GM12878 (cell line): ENCODE data around the gene SCN3B. TPM values are rescaled to one million over a fixed set of nuclear protein-coding genes. Genes with fewer than 3 reads are reported as not detected.

ENCODE experiments used
- ATAC-seq: fragments of 200-7000 bp; cut with Tn5 transposase; 3 replicates; pipeline ENCODE4 v1.9.1; 2020; ENCODE audit warnings: mild to moderate bottlenecking, moderate library complexity
- BruUV-seq: library from RNA; stranded (reverse); fragments of 400-500 nt; replicated peaks from 2 replicates; lab custom pipeline; 2021; lab: Mats Ljungman, UMichigan
- CTCF ChIA-PET: fragments of 300-600 bp; sonication (Branson Sonifier 250); formaldehyde crosslinking; extraction: SDS; loops from one replicate; lab custom pipeline; 2021; ENCODE audit warnings: inconsistent platforms; lab: Yijun Ruan, JAX
- POLR2A ChIA-PET: fragments of 350-600 bp; formaldehyde crosslinking; extraction: SDS; loops from one replicate; lab custom pipeline; 2021; ENCODE audit warnings: inconsistent platforms; lab: Charles Lee
- RAD21 ChIA-PET: fragments of 300-600 bp; sonication (Branson Sonifier 250); formaldehyde crosslinking; loops from one replicate; lab custom pipeline; 2023; ENCODE audit warnings: antibody characterized with exemption; ENCODE audit not compliant: unreplicated experiment; lab: Charles Lee
- SMC1A ChIA-PET: fragments of 300-600 bp; sonication (Branson Sonifier 250); formaldehyde crosslinking; loops from one replicate; lab custom pipeline; 2023; ENCODE audit not compliant: unreplicated experiment, uncharacterized antibody; lab: Charles Lee
- DNase-seq: peaks from one replicate; pipeline ENCODE4 v3.0.0-alpha.2; 2011; ENCODE audit warnings: low read depth, low spot score
- FAIRE-seq: peaks from 3 replicates; lab custom pipeline; 2011; peaks lifted over from hg19 to GRCh38; lab: Jason Lieb, UNC
- H2AFZ ChIP-seq: 2 replicates; pipeline ENCODE4 v1.6.0; 2011; ENCODE audit warnings: low read depth, low read length, control low read depth; ENCODE audit not compliant: control insufficient read depth
- H3K27ac ChIP-seq: 2 replicates; pipeline ENCODE4 v1.5.1; 2011; ENCODE audit warnings: control low read depth; ENCODE audit not compliant: control insufficient read depth, insufficient read depth
- H3K27me3 ChIP-seq, 2 experiments: replicated peaks in 1 of 2; 2 replicates each; pipeline versions ENCODE4 v1.6.0 to v1.6.1; 2011; ENCODE audit warnings: low read length in 1 of 2; ENCODE audit not compliant: control insufficient read depth in 2 of 2, insufficient read depth in 2 of 2
- H3K36me3 ChIP-seq, 2 experiments: 2 replicates each; pipeline ENCODE4 v1.5.1; 2011; ENCODE audit warnings: low read length in 1 of 2; ENCODE audit not compliant: control insufficient read depth in 2 of 2, insufficient read depth in 2 of 2
- H3K4me1 ChIP-seq: 2 replicates; pipeline ENCODE4 v1.6.1; 2011; ENCODE audit warnings: mild to moderate bottlenecking, low read length, moderate library complexity, mixed read lengths; ENCODE audit not compliant: control insufficient read depth, insufficient read depth
- H3K4me2 ChIP-seq: 2 replicates; pipeline ENCODE4 v1.6.0; 2011; ENCODE audit warnings: control low read depth; ENCODE audit not compliant: control insufficient read depth, insufficient read depth
- H3K4me3 ChIP-seq: fragments of 200-600 bp; sonication (generic); 2 replicates; pipeline ENCODE4 v1.5.1; 2016
- H3K79me2 ChIP-seq: 2 replicates; pipeline ENCODE4 v1.6.0; 2011; ENCODE audit warnings: low read length; ENCODE audit not compliant: control insufficient read depth, insufficient read depth
- H3K9ac ChIP-seq: 2 replicates; pipeline ENCODE4 v1.8.0; 2011; ENCODE audit warnings: low read length, control low read depth, mixed read lengths; ENCODE audit not compliant: control insufficient read depth, insufficient read depth
- H3K9me3 ChIP-seq: replicated peaks from 3 replicates; pipeline ENCODE4 v1.5.1; 2011; ENCODE audit warnings: mild to moderate bottlenecking, low read length; ENCODE audit not compliant: control insufficient read depth, insufficient read depth
- H4K20me1 ChIP-seq: 2 replicates; pipeline ENCODE4 v1.6.0; 2011; ENCODE audit not compliant: control insufficient read depth, insufficient read depth
- CREM ChIP-seq: IDR thresholded peaks from 2 replicates; pipeline ENCODE4 v1.6.1; 2014; ENCODE audit warnings: antibody characterized with exemption, low read depth
- GATAD2B ChIP-seq: fragments of 450-650 bp; conservative IDR thresholded peaks from 2 replicates; pipeline ENCODE4 v1.6.1; 2017; ENCODE audit warnings: low read depth, mild to moderate bottlenecking, moderate library complexity
- KAT2A ChIP-seq: conservative IDR thresholded peaks from 2 replicates; pipeline ENCODE4 v1.6.1; 2011; ENCODE audit warnings: low read depth, low read length; ENCODE audit not compliant: control insufficient read depth
- KLF5 ChIP-seq: fragments of 450-650 bp; IDR thresholded peaks from 2 replicates; pipeline ENCODE4 v1.6.1; 2014; ENCODE audit warnings: mild to moderate bottlenecking; ENCODE audit not compliant: partially characterized antibody
- LARP7 ChIP-seq: fragments of 450-650 bp; IDR thresholded peaks from 2 replicates; pipeline ENCODE4 v1.6.1; 2017; ENCODE audit warnings: mild to moderate bottlenecking
- SMAD1 ChIP-seq: fragments of 450-650 bp; IDR thresholded peaks from 2 replicates; pipeline ENCODE4 v1.6.1; 2018; ENCODE audit warnings: mild to moderate bottlenecking, low read depth; ENCODE audit not compliant: partially characterized antibody
- TCF7 ChIP-seq: IDR thresholded peaks from 2 replicates; pipeline ENCODE4 v1.6.1; 2014; ENCODE audit warnings: antibody characterized with exemption, borderline replicate concordance
- WGBS: methylation state at CpG from one replicate; pipeline ENCODE4 v1.1.6; 2016; ENCODE audit warnings: low lambda C conversion rate; ENCODE audit not compliant: insufficient replicate concordance, insufficient coverage; ENCODE audit errors: missing lambda C conversion rate; 5-methylcytosine and 5-hydroxymethylcytosine counted together
- in situ Hi-C: fragments of 300-500 bp; cut with MboI; formaldehyde crosslinking; loops from 9 replicates; pipeline ENCODE4 v1.14.3; 2018; ENCODE audit warnings: mixed read lengths
- intact Hi-C: fragments of 100-400 bp; cut with micrococcal nuclease; formaldehyde crosslinking; loops from one replicate; pipeline ENCODE4 v1.14.2; 2022; ENCODE audit not compliant: unreplicated experiment
- polyA plus RNA-seq, 11 experiments: library from polyadenylated mRNA; depleted of rRNA in 4 of 11; unstranded in 6 of 11; stranded (reverse) in 5 of 11; fragments of >200 nt; fragmentation: Nextera tagmentation in 4 of 11; fragmentation: Illumina TruSeq in 1 of 11; extraction: Ambion mirVana in 4 of 11; extraction: Trizol in 1 of 11; gene quantifications; 1 replicate in 1 of 11; 2 replicates in 10 of 11; pipeline versions ENCODE4 v1.2.1 to v1.2.3, GENCODE V29; 2011 to 2016; ENCODE audit warnings: inconsistent platforms in 2 of 11, missing spikeins in 2 of 11, low read depth in 1 of 11
- total RNA-seq, 4 experiments: library from RNA; depleted of rRNA in 3 of 4; stranded (reverse); fragments of >200 nt in 3 of 4; fragmentation: Illumina TruSeq in 1 of 4; extraction: Trizol in 1 of 4; gene quantifications; 2 replicates each; pipeline versions ENCODE4 v1.2.1 to v1.2.3, GENCODE V29; 2013 to 2021
- TF ChIP-seq, protein P1 (sequence below): IDR thresholded peaks from 2 replicates; pipeline ENCODE4 v1.6.1; 2011; ENCODE audit warnings: low read depth, low read length, improper control_type of control experiment, borderline replicate concordance
- TF ChIP-seq, protein P2 (sequence below): fragments of 450-650 bp; formaldehyde crosslinking; IDR thresholded peaks from 2 replicates; pipeline ENCODE4 v1.4.0; 2022; ENCODE audit warnings: mild to moderate bottlenecking, moderate library complexity

SCN3B gene
- total and polyA plus RNA-seq, 10 of the 15 experiments (the other 5 are each of a cell fraction or from before 2014, with no cell fraction given) = 0.01 to 0.12 (median 0.09) TPM; not detected in 7

DNA sequence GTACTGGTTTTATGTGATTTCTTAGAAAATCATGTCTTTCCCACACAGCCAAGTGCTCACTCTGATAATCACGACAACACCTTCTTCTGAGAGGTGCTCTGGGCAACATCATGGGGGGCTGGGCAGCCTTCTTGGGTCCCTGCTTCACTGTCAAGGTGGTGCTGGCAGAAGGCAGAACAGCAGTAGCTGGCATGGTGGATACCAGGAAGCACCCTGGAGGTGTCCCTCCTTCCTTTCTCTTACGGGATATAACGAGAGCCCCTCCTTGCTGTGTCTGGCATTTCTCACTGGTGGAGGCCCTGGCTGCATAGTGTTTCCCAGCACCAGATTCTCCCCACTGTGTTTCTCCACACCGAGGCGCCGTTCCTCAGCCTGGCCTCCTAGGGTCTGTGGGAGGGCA lies 60.9 kb downstream of the SCN3B start:
- H3K27ac ChIP-seq = no peak overlapping the region
- H3K4me3 ChIP-seq = no peak overlapping the region
- RAD21 ChIA-PET = no interaction called here
- no peaks in the 10 kb centered on the region for H3K9me3 ChIP-seq
- no peaks in the 10 kb centered on the region for H3K79me2 ChIP-seq
- SMC1A ChIA-PET = no interaction called here
- H4K20me1 ChIP-seq = no peaks in the 10 kb centered on the region
- ATAC-seq = no peak
- intact Hi-C loops = no loop called here
- 73% methylated on average over 5 of the region's 6 CpGs for WGBS
- CTCF ChIA-PET = no interaction called here
- in situ Hi-C loops = no loop called here
- no peak overlapping the region for H2AFZ ChIP-seq
- H3K4me1 ChIP-seq = no peaks in the 10 kb centered on the region
- DNase-seq = no peak
- no peak overlapping the region for H3K9ac ChIP-seq
- no peak overlapping the region for H3K4me2 ChIP-seq
- FAIRE-seq = no peak
- peaks cover 0 to 6% of the 10 kb centered on the region in 2 experiments; a peak in 3 of 4 replicates for H3K36me3 ChIP-seq
- no peak for TF ChIP-seq GATAD2B
- TF ChIP-seq KAT2A = no peak
- no TSS peak for BruUV-seq
- POLR2A ChIA-PET = no interaction called here
- no peaks in the 10 kb centered on the region for H3K27me3 ChIP-seq

DNA sequence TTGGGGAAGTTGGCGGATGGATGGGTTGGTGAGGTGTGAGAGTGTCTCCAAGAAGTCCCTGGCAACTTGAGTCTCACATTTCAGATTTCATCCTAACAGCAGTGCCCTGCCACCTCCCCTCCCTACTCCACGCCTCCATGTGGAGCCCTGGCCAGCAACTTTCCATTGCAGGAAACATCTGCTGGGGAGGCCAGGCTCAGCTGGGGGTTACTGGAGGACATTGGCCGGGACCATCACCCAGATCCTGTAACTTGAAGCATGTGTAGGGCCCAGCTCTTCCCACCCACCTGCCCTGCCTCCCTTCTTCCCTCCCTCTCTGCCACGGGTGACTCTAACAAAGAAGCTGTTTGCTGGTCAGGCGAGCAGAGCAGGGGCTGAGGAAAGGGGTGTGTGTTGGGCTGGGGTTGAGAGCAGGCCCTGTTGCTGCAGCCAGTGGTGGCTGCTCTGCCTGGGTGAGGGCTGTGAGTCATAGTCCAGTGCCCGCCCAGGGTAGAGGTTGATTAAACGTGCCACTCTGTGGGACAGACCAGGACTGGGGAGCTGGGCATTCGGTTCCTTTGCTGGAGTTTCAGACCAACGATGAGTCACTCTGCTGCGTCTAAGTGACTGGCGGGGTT lies 64.0 kb downstream of the SCN3B start:
- intact Hi-C loops (no loop called here), in situ Hi-C loops (no loop called here)
- BruUV-seq = no TSS peak
- no peaks in the 10 kb centered on the region for H3K4me1 ChIP-seq
- ChIA-PET SMC1A (interaction anchor here (1.6 kb wide), 1 partner anchor 14 kb away, joined by 3 read pairs; no protein-coding TSS in a partner anchor), RAD21 (no interaction called here), CTCF (interaction anchor here (1.6 kb wide), 1 partner anchor 14 kb away, joined by 7 read pairs; no protein-coding TSS in a partner anchor), POLR2A (no interaction called here)
- H3K27me3 ChIP-seq = no peaks in the 10 kb centered on the region
- H3K36me3 ChIP-seq = peaks cover 0 to 8% of the 10 kb centered on the region in 2 experiments; a peak in 3 of 4 replicates
- H3K9me3 ChIP-seq = no peaks in the 10 kb centered on the region
- FAIRE-seq = no peak
- no peak; the same call in 2 of the 3 replicates for ATAC-seq
- no peaks in the 10 kb centered on the region for H4K20me1 ChIP-seq
- 43% methylated on average over 11 of the region's 11 CpGs for WGBS
- no peak overlapping the region for H3K9ac ChIP-seq
- H3K79me2 ChIP-seq = no peaks in the 10 kb centered on the region
- H2AFZ ChIP-seq = no peak overlapping the region
- no peak overlapping the region for H3K27ac ChIP-seq
- H3K4me3 ChIP-seq = no peak overlapping the region
- no peak overlapping the region for H3K4me2 ChIP-seq
- no peak for DNase-seq
- TF ChIP-seq SMAD1 = no peak
- no peak for TF ChIP-seq CREM
- no peak for TF ChIP-seq LARP7
- TF ChIP-seq, protein P1, sequence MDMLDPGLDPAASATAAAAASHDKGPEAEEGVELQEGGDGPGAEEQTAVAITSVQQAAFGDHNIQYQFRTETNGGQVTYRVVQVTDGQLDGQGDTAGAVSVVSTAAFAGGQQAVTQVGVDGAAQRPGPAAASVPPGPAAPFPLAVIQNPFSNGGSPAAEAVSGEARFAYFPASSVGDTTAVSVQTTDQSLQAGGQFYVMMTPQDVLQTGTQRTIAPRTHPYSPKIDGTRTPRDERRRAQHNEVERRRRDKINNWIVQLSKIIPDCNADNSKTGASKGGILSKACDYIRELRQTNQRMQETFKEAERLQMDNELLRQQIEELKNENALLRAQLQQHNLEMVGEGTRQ = no peak
- TF ChIP-seq, protein P2, sequence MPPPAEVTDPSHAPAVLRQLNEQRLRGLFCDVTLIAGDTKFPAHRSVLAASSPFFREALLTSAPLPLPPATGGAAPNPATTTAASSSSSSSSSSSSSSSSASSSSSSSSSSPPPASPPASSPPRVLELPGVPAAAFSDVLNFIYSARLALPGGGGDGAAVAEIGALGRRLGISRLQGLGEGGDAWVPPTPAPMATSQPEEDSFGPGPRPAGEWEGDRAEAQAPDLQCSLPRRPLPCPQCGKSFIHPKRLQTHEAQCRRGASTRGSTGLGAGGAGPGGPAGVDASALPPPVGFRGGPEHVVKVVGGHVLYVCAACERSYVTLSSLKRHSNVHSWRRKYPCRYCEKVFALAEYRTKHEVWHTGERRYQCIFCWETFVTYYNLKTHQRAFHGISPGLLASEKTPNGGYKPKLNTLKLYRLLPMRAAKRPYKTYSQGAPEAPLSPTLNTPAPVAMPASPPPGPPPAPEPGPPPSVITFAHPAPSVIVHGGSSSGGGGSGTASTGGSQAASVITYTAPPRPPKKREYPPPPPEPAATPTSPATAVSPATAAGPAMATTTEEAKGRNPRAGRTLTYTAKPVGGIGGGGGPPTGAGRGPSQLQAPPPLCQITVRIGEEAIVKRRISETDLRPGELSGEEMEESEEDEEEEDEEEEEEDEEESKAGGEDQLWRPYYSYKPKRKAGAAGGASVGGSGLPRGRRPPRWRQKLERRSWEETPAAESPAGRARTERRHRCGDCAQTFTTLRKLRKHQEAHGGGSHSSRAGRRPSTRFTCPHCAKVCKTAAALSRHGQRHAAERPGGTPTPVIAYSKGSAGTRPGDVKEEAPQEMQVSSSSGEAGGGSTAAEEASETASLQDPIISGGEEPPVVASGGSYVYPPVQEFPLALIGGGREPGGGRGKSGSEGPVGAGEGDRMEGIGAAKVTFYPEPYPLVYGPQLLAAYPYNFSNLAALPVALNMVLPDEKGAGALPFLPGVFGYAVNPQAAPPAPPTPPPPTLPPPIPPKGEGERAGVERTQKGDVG (CRISPR knock-in tag) = no peak
- no peak for TF ChIP-seq TCF7
- TF ChIP-seq KLF5 = no peak
